ENCODE data around the gene AUP1.
"Not testable (repeated sequence)": the region's sequence is repeated elsewhere in the genome, so short reads cannot be mapped to it uniquely, and the experiment has no call there.

AUP1 gene

GRCh38 chr2:74486141-74486540, 43.4 kb downstream of the AUP1 start:
- no peaks in the 10 kb centered on the region for H3K9me3 ChIP-seq (ENCODE audit: control insufficient read depth in 1 of 2, low read length in 2 of 2)
- no peak overlapping the region for H3K27ac ChIP-seq (ENCODE audit: low read length)
- H3K27me3 ChIP-seq (ENCODE audit: low read depth, low read length) = no peaks in the 10 kb centered on the region
- H3K4me1 ChIP-seq (ENCODE audit: control insufficient read depth in 1 of 2, insufficient read depth in 2 of 2, low read length in 2 of 2) = peaks cover 7 to 24% of the 10 kb centered on the region in 2 donors
- peaks cover 13 to 41% of the 10 kb centered on the region in 2 donors for H3K36me3 ChIP-seq (ENCODE audit: control insufficient read depth in 1 of 2, insufficient read depth in 2 of 2, low read length in 2 of 2)
- H3K4me3 ChIP-seq (ENCODE audit: low read depth in 1 of 2, low read length in 2 of 2) = no peak overlapping the region

GRCh38 chr2:74483675-74484164, 45.8 kb downstream of the AUP1 start:
- Histone ChIP-seq H3K4me3 (ENCODE audit: low read depth in 1 of 2, low read length in 2 of 2) (peak overlapping the region; percentile 98), H3K27ac (ENCODE audit: low read length) (peak overlapping the region; percentile 96), H3K4me1 (ENCODE audit: control insufficient read depth in 1 of 2, insufficient read depth in 2 of 2, low read length in 2 of 2) (peaks cover 13 to 30% of the 10 kb centered on the region in 2 donors), H3K36me3 (ENCODE audit: control insufficient read depth in 1 of 2, insufficient read depth in 2 of 2, low read length in 2 of 2) (peaks cover 7 to 24% of the 10 kb centered on the region in 2 donors)
- H3K27me3 ChIP-seq (ENCODE audit: low read depth, low read length); H3K9me3 ChIP-seq (ENCODE audit: control insufficient read depth in 1 of 2, low read length in 2 of 2): not testable (repeated sequence)

- Histone ChIP-seq H3K27me3 (ENCODE audit: low read depth, low read length) (no peaks in the 10 kb centered on the region), H3K9me3 (ENCODE audit: control insufficient read depth in 1 of 2, low read length in 2 of 2) (no peaks in the 10 kb centered on the region), H3K4me1 (ENCODE audit: control insufficient read depth in 1 of 2, insufficient read depth in 2 of 2, low read length in 2 of 2) (peaks cover 13 to 30% of the 10 kb centered on the region in 2 donors), H3K27ac (ENCODE audit: low read length) (peak within 1 kb of the TSS; percentile 96), H3K4me3 (ENCODE audit: low read depth in 1 of 2, low read length in 2 of 2) (peak within 1 kb of the TSS; percentile 98), H3K36me3 (ENCODE audit: control insufficient read depth in 1 of 2, insufficient read depth in 2 of 2, low read length in 2 of 2) (peaks cover 7 to 18% of the 10 kb centered on the region in 2 donors)
Observed at GRCh38 chr2:74482801-74483674, 46.5 kb downstream of the AUP1 start, which contains the start of the genes CCDC142 and TTC31. Gene CCDC142 (minus strand): TSS chr2:74482998. CDS start chr2:74482837, 161 bp downstream. Gene TTC31 (plus strand): TSS chr2:74483081. CDS start chr2:74483096, 15 bp downstream.

GRCh38 chr2:74481961-74482800, 47.3 kb downstream of the AUP1 start:
- peak overlapping the region; percentile 96 for H3K27ac ChIP-seq (ENCODE audit: low read length)
- H3K4me3 ChIP-seq (ENCODE audit: low read depth in 1 of 2, low read length in 2 of 2) = peak overlapping the region; percentile 98
- no peaks in the 10 kb centered on the region for H3K9me3 ChIP-seq (ENCODE audit: control insufficient read depth in 1 of 2, low read length in 2 of 2)
- no peaks in the 10 kb centered on the region for H3K27me3 ChIP-seq (ENCODE audit: low read depth, low read length)
- H3K4me1 ChIP-seq (ENCODE audit: control insufficient read depth in 1 of 2, insufficient read depth in 2 of 2, low read length in 2 of 2) = peaks cover 13 to 30% of the 10 kb centered on the region in 2 donors
- peaks cover 11 to 13% of the 10 kb centered on the region in 2 donors for H3K36me3 ChIP-seq (ENCODE audit: control insufficient read depth in 1 of 2, insufficient read depth in 2 of 2, low read length in 2 of 2)

DNA sequence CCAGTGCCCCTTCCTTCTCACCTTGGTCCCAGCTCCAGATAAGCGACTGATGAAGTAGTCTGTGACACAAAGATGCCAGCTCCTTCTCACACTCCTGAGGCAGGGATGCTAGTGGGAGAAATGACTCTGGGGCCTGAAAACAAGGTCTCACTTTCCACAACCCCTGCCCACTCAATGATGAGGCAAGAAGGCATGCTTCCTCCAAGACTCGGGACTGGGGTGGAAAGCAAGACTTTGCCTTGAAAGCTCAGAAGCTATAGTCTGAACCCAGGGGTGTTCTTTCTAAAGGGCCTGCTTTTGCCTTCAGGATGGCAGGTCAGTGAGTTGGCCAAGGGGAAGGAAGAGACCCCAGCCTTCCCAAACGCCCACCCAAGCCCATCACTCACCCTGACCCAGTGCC, 48.1 kb downstream of the AUP1 start:
- Histone ChIP-seq H3K4me1 (ENCODE audit: control insufficient read depth in 1 of 2, insufficient read depth in 2 of 2, low read length in 2 of 2) (peaks cover 13 to 30% of the 10 kb centered on the region in 2 donors), H3K36me3 (ENCODE audit: control insufficient read depth in 1 of 2, insufficient read depth in 2 of 2, low read length in 2 of 2) (peaks cover 11 to 13% of the 10 kb centered on the region in 2 donors), H3K9me3 (ENCODE audit: control insufficient read depth in 1 of 2, low read length in 2 of 2) (no peaks in the 10 kb centered on the region), H3K27ac (ENCODE audit: low read length) (no peak overlapping the region), H3K4me3 (ENCODE audit: low read depth in 1 of 2, low read length in 2 of 2) (peak overlapping the region; percentile 98), H3K27me3 (ENCODE audit: low read depth, low read length) (no peaks in the 10 kb centered on the region)

All from muscle layer of duodenum (tissue), 2 donors.